Ovary (tissue), 3 donors: ENCODE results near the gene SLC12A2.

Experiments used
- CTCF ChIP-seq, 3 donors: fragments of 450-650 bp in 2 of 3; fragments of 200-600 bp in 1 of 3; IDR thresholded peaks; one replicate each; pipeline versions ENCODE4 v1.5.1 to v1.8.0; 2016 to 2022; ENCODE audit warnings: antibody characterized with exemption in 3 of 3, mild to moderate bottlenecking in 1 of 3
- EP300 ChIP-seq: sonication (generic); formaldehyde crosslinking; IDR thresholded peaks from one replicate; pipeline ENCODE4 v1.6.1; 2017; ENCODE audit warnings: antibody characterized with exemption
- POLR2A ChIP-seq: fragments of 450-650 bp; IDR thresholded peaks from one replicate; pipeline ENCODE4 v1.6.1; 2017; ENCODE audit warnings: antibody characterized with exemption, mild to moderate bottlenecking, moderate library complexity
- donor health status: DM: no; HTN: no; CAD: no.

GRCh38 chr5:128097781-128098180 is 14.2 kb downstream of the SLC12A2 start:
- TF ChIP-seq CTCF (IDR thresholded peaks at IDR 0.05), result no peak
- no peak for TF ChIP-seq EP300
- no peak for TF ChIP-seq POLR2A
